ENCODE data around the gene CD247. TPM values are rescaled to one million over a fixed set of nuclear protein-coding genes. Genes with fewer than 3 reads are reported as not detected.

The CD247 gene
- polyA plus RNA-seq, 2 of the 4 experiments (the other 2 are of a cell fraction): 0.10 to 0.27 TPM

DNA sequence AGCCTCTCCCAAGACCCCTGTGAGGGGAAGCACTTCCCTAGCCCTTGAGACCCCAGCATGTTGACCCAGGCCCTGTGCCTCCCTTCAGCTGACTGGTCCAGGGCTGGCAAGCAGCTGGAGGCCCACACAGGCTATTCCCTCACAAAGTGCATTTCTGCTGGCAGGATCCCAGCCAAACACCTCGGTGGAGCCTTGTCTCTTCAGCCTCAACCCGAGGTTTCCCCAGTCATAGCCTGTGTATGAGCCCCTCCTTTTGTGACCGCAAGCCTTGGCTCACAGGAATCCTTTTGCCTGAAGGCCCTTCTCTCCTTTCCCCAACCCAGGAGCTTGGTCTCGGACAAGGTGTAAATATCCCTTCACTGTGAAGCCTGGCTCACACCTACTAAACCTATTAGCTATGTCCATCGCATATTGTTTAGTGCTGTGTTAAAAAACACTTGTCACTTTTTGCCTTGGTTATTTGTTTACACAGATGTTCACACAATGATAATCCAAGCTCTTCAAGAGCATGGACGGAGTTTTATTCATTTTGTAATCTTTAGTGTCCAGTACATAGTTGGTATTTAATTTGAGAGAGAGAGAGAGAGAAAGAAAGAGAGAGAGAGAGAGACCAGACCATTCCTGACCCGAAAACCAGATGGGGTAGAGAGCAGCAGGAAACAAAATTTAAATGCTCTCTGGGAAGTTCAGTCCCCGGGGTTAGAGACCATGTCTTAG lies 8.5 kb upstream of the CD247 start:
- no peak for DNase-seq (ENCODE audit: low read depth in 1 of 2, low spot score in 1 of 2)

DNA sequence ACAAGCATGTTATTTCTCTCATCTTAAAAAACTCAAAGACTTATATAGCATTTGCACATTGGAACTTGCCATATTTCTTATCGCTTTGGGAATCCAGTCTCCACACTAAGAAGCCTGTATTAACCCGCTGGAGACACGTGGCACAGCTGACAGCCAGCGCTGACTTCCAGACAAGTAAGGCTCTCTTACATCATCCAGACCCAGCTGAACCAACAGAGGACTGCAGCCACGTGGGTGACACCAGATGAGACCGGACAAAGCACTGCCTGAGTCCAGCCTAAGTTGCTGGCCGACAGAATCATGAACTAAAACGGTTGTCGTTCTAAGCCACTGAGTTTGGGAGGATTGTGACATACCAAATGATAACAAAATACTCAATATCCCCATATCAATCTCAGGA lies 6.3 kb upstream of the CD247 start:
- no peak overlapping the region for H3K4me2 ChIP-seq
- no peaks in the 10 kb centered on the region for H3K4me1 ChIP-seq
- POLR2A ChIA-PET: no interaction called here
- 47% methylated on average over 9 of the region's 9 CpGs for WGBS (ENCODE audit: missing lambda C conversion rate)
- no peak overlapping the region for H3K4me3 ChIP-seq
- no peak for ATAC-seq
- CTCF ChIA-PET: interaction anchor here (1.6 to 4.1 kb wide), 3 partner anchors 9 to 17 kb away, joined by 5 to 21 read pairs (median 17); no protein-coding TSS in a partner anchor
- DNase-seq (ENCODE audit: low read depth in 1 of 2, low spot score in 1 of 2): no peak
- FAIRE-seq: no peak
- TF ChIP-seq NFE2L2 (conservative IDR thresholded peaks at IDR 0.05; ENCODE audit: low read length) (no peak), SMC3 (IDR thresholded peaks at IDR 0.05) (no peak), MAFK (IDR thresholded peaks at IDR 0.05; ENCODE audit: partially characterized antibody) (no peak), KDM5A (IDR thresholded peaks at IDR 0.05) (no peak), POLR2A (IDR thresholded peaks at IDR 0.05; ENCODE audit: low read length) (no peak), CBX2 (IDR thresholded peaks at IDR 0.05; ENCODE audit: borderline replicate concordance, low read depth) (no peak), NR3C1 (IDR thresholded peaks at IDR 0.05) (no peak), RAD21 (conservative IDR thresholded peaks at IDR 0.05 in 1 of 2, IDR thresholded peaks at IDR 0.05 in 1 of 2) (no peak), EHMT2 (IDR thresholded peaks at IDR 0.05; ENCODE audit: low read depth) (no peak), NPAS2 (CRISPR knock-in tag; IDR thresholded peaks at IDR 0.05; ENCODE audit: borderline replicate concordance) (no peak), GATA3 (IDR thresholded peaks at IDR 0.05; ENCODE audit: borderline replicate concordance) (no peak)
- TF ChIP-seq, protein P1, sequence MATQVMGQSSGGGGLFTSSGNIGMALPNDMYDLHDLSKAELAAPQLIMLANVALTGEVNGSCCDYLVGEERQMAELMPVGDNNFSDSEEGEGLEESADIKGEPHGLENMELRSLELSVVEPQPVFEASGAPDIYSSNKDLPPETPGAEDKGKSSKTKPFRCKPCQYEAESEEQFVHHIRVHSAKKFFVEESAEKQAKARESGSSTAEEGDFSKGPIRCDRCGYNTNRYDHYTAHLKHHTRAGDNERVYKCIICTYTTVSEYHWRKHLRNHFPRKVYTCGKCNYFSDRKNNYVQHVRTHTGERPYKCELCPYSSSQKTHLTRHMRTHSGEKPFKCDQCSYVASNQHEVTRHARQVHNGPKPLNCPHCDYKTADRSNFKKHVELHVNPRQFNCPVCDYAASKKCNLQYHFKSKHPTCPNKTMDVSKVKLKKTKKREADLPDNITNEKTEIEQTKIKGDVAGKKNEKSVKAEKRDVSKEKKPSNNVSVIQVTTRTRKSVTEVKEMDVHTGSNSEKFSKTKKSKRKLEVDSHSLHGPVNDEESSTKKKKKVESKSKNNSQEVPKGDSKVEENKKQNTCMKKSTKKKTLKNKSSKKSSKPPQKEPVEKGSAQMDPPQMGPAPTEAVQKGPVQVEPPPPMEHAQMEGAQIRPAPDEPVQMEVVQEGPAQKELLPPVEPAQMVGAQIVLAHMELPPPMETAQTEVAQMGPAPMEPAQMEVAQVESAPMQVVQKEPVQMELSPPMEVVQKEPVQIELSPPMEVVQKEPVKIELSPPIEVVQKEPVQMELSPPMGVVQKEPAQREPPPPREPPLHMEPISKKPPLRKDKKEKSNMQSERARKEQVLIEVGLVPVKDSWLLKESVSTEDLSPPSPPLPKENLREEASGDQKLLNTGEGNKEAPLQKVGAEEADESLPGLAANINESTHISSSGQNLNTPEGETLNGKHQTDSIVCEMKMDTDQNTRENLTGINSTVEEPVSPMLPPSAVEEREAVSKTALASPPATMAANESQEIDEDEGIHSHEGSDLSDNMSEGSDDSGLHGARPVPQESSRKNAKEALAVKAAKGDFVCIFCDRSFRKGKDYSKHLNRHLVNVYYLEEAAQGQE (IDR thresholded peaks at IDR 0.05): no peak
- peaks cover 9% of the 10 kb centered on the region; the same call in 1 of the 3 replicates for H3K9me3 ChIP-seq
- H3K27ac ChIP-seq: no peak overlapping the region

More for the DNA sequence above, 8.5 kb upstream of the CD247 start:
- no peak for FAIRE-seq
- H3K27ac ChIP-seq: no peak overlapping the region
- H3K4me2 ChIP-seq: no peak overlapping the region
- CTCF ChIA-PET: interaction anchor here (0.8 to 4.1 kb wide), 2 partner anchors 13 to 461 kb away, joined by 3 to 17 read pairs; no protein-coding TSS in a partner anchor
- H3K4me1 ChIP-seq: no peaks in the 10 kb centered on the region
- WGBS (ENCODE audit: missing lambda C conversion rate): 56% methylated on average over 8 of the region's 8 CpGs
- TF ChIP-seq ZNF302 (CRISPR knock-in tag; IDR thresholded peaks at IDR 0.05): no peak
- no peak for TF ChIP-seq RNF2 (IDR thresholded peaks at IDR 0.05; ENCODE audit: borderline replicate concordance, low read depth)
- ATAC-seq: no peak; a peak in 1 of 6 replicates
- H3K4me3 ChIP-seq: no peak overlapping the region
- POLR2A ChIA-PET: interaction anchor here (0.9 kb wide), 1 partner anchor 72 kb away, joined by 3 read pairs; no protein-coding TSS in a partner anchor
- H3K9me3 ChIP-seq: peaks cover 9% of the 10 kb centered on the region; the same call in 1 of the 3 replicates

DNA sequence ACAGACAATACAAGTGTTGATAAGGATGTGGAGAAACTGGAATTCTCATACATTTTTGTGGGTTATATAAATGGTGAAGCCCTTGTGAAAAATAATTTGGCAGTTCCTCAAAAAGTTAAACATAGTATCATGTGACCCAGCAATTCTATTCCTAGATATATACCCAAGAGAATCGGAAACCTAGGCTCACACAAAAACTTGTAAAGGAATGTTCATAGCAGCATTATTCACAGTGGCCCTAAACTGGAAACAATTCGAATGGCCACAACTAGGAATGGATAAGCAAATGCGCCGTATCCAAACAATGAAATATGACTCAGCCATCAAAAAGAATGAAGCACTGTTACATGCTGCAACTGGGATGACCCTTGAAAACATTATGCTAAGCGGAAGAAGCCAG lies 3.9 kb upstream of the CD247 start:
- CTCF ChIA-PET: interaction anchor here (1.3 kb wide), 1 partner anchor 19 kb away, joined by 3 read pairs; no protein-coding TSS in a partner anchor
- WGBS (ENCODE audit: missing lambda C conversion rate): 52% methylated on average over 5 of the region's 5 CpGs
- Histone ChIP-seq H3K4me1 (no peaks in the 10 kb centered on the region), H3K27ac (no peak overlapping the region), H3K9me3 (peaks cover 9% of the 10 kb centered on the region; the same call in 1 of the 3 replicates), H3K4me3 (no peak overlapping the region), H3K4me2 (no peak overlapping the region)
- no peak for TF ChIP-seq HDAC2 (IDR thresholded peaks at IDR 0.05)
- no peak for TF ChIP-seq ZNF302 (CRISPR knock-in tag; IDR thresholded peaks at IDR 0.05)
- no peak for TF ChIP-seq CBX2 (IDR thresholded peaks at IDR 0.05; ENCODE audit: borderline replicate concordance, low read depth)
- no peak for TF ChIP-seq TP53 (CRISPR knock-in tag; IDR thresholded peaks at IDR 0.05)
- TF ChIP-seq POLR2A (IDR thresholded peaks at IDR 0.05; ENCODE audit: low read length): no peak
- TF ChIP-seq CHD2 (IDR thresholded peaks at IDR 0.05; ENCODE audit: low read length, partially characterized antibody): no peak
- TF ChIP-seq, protein P2, sequence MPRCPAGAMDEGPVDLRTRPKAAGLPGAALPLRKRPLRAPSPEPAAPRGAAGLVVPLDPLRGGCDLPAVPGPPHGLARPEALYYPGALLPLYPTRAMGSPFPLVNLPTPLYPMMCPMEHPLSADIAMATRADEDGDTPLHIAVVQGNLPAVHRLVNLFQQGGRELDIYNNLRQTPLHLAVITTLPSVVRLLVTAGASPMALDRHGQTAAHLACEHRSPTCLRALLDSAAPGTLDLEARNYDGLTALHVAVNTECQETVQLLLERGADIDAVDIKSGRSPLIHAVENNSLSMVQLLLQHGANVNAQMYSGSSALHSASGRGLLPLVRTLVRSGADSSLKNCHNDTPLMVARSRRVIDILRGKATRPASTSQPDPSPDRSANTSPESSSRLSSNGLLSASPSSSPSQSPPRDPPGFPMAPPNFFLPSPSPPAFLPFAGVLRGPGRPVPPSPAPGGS (IDR thresholded peaks at IDR 0.05): no peak
- TF ChIP-seq ZSCAN20 (CRISPR knock-in tag; IDR thresholded peaks at IDR 0.05): no peak
- TF ChIP-seq, protein P3, sequence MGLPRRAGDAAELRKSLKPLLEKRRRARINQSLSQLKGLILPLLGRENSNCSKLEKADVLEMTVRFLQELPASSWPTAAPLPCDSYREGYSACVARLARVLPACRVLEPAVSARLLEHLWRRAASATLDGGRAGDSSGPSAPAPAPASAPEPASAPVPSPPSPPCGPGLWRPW (IDR thresholded peaks at IDR 0.05): no peak
- no peak for TF ChIP-seq HEYL (CRISPR knock-in tag; IDR thresholded peaks at IDR 0.05)
- TF ChIP-seq, protein P1 (IDR thresholded peaks at IDR 0.05): no peak
- TF ChIP-seq JUNB (IDR thresholded peaks at IDR 0.05): no peak
- no peak for DNase-seq (ENCODE audit: low read depth in 1 of 2, low spot score in 1 of 2)
- no peak for ATAC-seq
- POLR2A ChIA-PET: no interaction called here
- no peak for FAIRE-seq
